Cardiac muscle cell (in vitro differentiated cells and primary cell): ENCODE results near the gene TNN. TPM values are rescaled to one million over a fixed set of nuclear protein-coding genes. Genes with fewer than 3 reads are reported as not detected.

ENCODE experiments used
- DNase-seq, 2 donors: peaks; one replicate each; pipeline versions ENCODE4 v3.0.0 to v3.0.0-alpha.2; 2010 to 2017; ENCODE audit warnings: low read depth in 1 of 2, low spot score in 1 of 2
- H3K27ac ChIP-seq: fragments of 200-600 bp; sonication (generic); 2 replicates; pipeline ENCODE4 v1.5.1; 2016
- H3K27me3 ChIP-seq: fragments of 200-600 bp; sonication (generic); 2 replicates; pipeline ENCODE4 v1.6.0; 2016; ENCODE audit warnings: control low read depth
- H3K36me3 ChIP-seq: fragments of 200-600 bp; sonication (generic); 2 replicates; pipeline ENCODE4 v1.5.1; 2016; ENCODE audit warnings: control low read depth
- H3K4me1 ChIP-seq: fragments of 200-600 bp; sonication (generic); 2 replicates; pipeline ENCODE4 v1.8.1; 2017; ENCODE audit warnings: low read depth, mild to moderate bottlenecking, mixed run types
- H3K4me3 ChIP-seq: fragments of 200-600 bp; sonication (generic); 2 replicates; pipeline ENCODE4 v1.5.1; 2016; ENCODE audit warnings: mild to moderate bottlenecking
- H3K9me3 ChIP-seq: fragments of 200-600 bp; sonication (generic); 2 replicates; pipeline ENCODE4 v1.5.1; 2017; ENCODE audit warnings: low read depth, mild to moderate bottlenecking, control low read depth
- CTCF ChIP-seq: IDR thresholded peaks from 2 replicates; pipeline ENCODE4 v1.5.1; 2012; ENCODE audit warnings: low read depth, mild to moderate bottlenecking, low read length
- polyA plus RNA-seq: library from polyadenylated mRNA; unstranded; fragments of >200 nt; fragmentation: Nextera tagmentation; extraction: Ambion mirVana; gene quantifications from 2 replicates; pipeline ENCODE4 v1.2.1, GENCODE V29; 2016
- total RNA-seq: library from RNA; depleted of rRNA; stranded (reverse); fragments of >200 nt; gene quantifications from 2 replicates; pipeline ENCODE4 v1.2.3, GENCODE V29; 2016

TNN gene
- total and polyA plus RNA-seq, 2 experiments from 2014 or later: not detected

- Histone ChIP-seq H3K27me3 (no peaks in the 10 kb centered on the region), H3K36me3 (no peaks in the 10 kb centered on the region), H3K4me3 (no peak overlapping the region), H3K9me3 (no peaks in the 10 kb centered on the region), H3K27ac (no peak overlapping the region), H3K4me1 (no peaks in the 10 kb centered on the region)
- no peak for TF ChIP-seq CTCF
- no peak for DNase-seq
Measured at GRCh38 chr1:175079338-175079737, 11.7 kb downstream of the TNN start.

- no peak overlapping the region for H3K4me3 ChIP-seq
- DNase-seq: no peak
- H3K27me3 ChIP-seq: no peaks in the 10 kb centered on the region
- no peaks in the 10 kb centered on the region for H3K36me3 ChIP-seq
- TF ChIP-seq CTCF: no peak
- no peak overlapping the region for H3K27ac ChIP-seq
- H3K9me3 ChIP-seq: no peaks in the 10 kb centered on the region
- H3K4me1 ChIP-seq: no peaks in the 10 kb centered on the region
Measured at GRCh38 chr1:175080030-175080429, 12.4 kb downstream of the TNN start.

- Histone ChIP-seq H3K36me3 (no peaks in the 10 kb centered on the region), H3K27me3 (no peaks in the 10 kb centered on the region), H3K27ac (no peak overlapping the region), H3K4me1 (no peaks in the 10 kb centered on the region), H3K4me3 (no peak overlapping the region), H3K9me3 (no peaks in the 10 kb centered on the region)
- TF ChIP-seq CTCF: no peak
- no peak for DNase-seq
Measured at GRCh38 chr1:175081983-175082382, 14.3 kb downstream of the TNN start.

GRCh38 chr1:175088525-175088951, 20.9 kb downstream of the TNN start:
- no peaks in the 10 kb centered on the region for H3K4me1 ChIP-seq
- H3K36me3 ChIP-seq: no peaks in the 10 kb centered on the region
- no peak overlapping the region for H3K4me3 ChIP-seq
- no peaks in the 10 kb centered on the region for H3K9me3 ChIP-seq
- no peaks in the 10 kb centered on the region for H3K27me3 ChIP-seq
- DNase-seq: no peak
- TF ChIP-seq CTCF: no peak
- H3K27ac ChIP-seq: no peak overlapping the region

GRCh38 chr1:175089136-175089718, 21.6 kb downstream of the TNN start:
- no peaks in the 10 kb centered on the region for H3K27me3 ChIP-seq
- H3K4me1 ChIP-seq: no peaks in the 10 kb centered on the region
- no peaks in the 10 kb centered on the region for H3K9me3 ChIP-seq
- no peak overlapping the region for H3K27ac ChIP-seq
- no peaks in the 10 kb centered on the region for H3K36me3 ChIP-seq
- no peak overlapping the region for H3K4me3 ChIP-seq
- DNase-seq: no peak
- no peak for TF ChIP-seq CTCF
